GM21786 (cell line): ENCODE measurements around the gene NTRK2.
A peak's percentile ranks its signal among the peaks of the same experiment; 100 is the strongest.

ENCODE experiments used
- ATAC-seq: cut with Tn5 transposase; IDR thresholded peaks from one replicate; pipeline ENCODE4 v1.9.1; 2021; ENCODE audit not compliant: unreplicated experiment

The NTRK2 gene

GRCh38 chr9:84681516-84682285 lies 12.2 kb downstream of the NTRK2 start:
- no peak for ATAC-seq

- ATAC-seq, result no peak
Measured at GRCh38 chr9:84686068-84686467, 16.5 kb downstream of the NTRK2 start.

- no peak for ATAC-seq
Measured at GRCh38 chr9:84688956-84689355, 19.4 kb downstream of the NTRK2 start.

- ATAC-seq, result no peak
Measured at GRCh38 chr9:84691634-84692033, 22.1 kb downstream of the NTRK2 start.

- peak; percentile 73 for ATAC-seq
Measured at GRCh38 chr9:84694248-84694647, 24.7 kb downstream of the NTRK2 start.

- ATAC-seq, result no peak
Measured at GRCh38 chr9:84697042-84697441, 27.5 kb downstream of the NTRK2 start.

- peak; percentile 32 for ATAC-seq
Measured at GRCh38 chr9:84697509-84698114, 28.1 kb downstream of the NTRK2 start.

GRCh38 chr9:84698323-84698722 lies 28.8 kb downstream of the NTRK2 start:
- no peak for ATAC-seq

- ATAC-seq, result no peak
Measured at GRCh38 chr9:84699984-84700383, 30.5 kb downstream of the NTRK2 start.

GRCh38 chr9:84701801-84702200 lies 32.3 kb downstream of the NTRK2 start:
- peak; percentile 86 for ATAC-seq

- ATAC-seq, result no peak
Measured at GRCh38 chr9:84702471-84702870, 32.9 kb downstream of the NTRK2 start.

- no peak for ATAC-seq
Measured at GRCh38 chr9:84703793-84704192, 34.3 kb downstream of the NTRK2 start.

- ATAC-seq, result no peak
Measured at GRCh38 chr9:84705128-84705527, 35.6 kb downstream of the NTRK2 start.

GRCh38 chr9:84708400-84708799 lies 38.9 kb downstream of the NTRK2 start:
- no peak for ATAC-seq

GRCh38 chr9:84709056-84709455 lies 39.5 kb downstream of the NTRK2 start:
- ATAC-seq, result no peak

GRCh38 chr9:84710701-84711397 lies 41.3 kb downstream of the NTRK2 start:
- ATAC-seq, result no peak

GRCh38 chr9:84711398-84711777 lies 41.9 kb downstream of the NTRK2 start:
- ATAC-seq, result no peak

- peak; percentile 51 for ATAC-seq
Measured at GRCh38 chr9:84711936-84712335, 42.4 kb downstream of the NTRK2 start.

- no peak for ATAC-seq
Measured at GRCh38 chr9:84716217-84716616, 46.7 kb downstream of the NTRK2 start.

- ATAC-seq, result no peak
Measured at GRCh38 chr9:84718476-84718875, 48.9 kb downstream of the NTRK2 start.

- no peak for ATAC-seq
Measured at GRCh38 chr9:84722388-84722989, 53.0 kb downstream of the NTRK2 start.

- ATAC-seq, result no peak
Measured at GRCh38 chr9:84723426-84723825, 53.9 kb downstream of the NTRK2 start.
